Measurements from ENCODE around the gene CLMN.

DNA sequence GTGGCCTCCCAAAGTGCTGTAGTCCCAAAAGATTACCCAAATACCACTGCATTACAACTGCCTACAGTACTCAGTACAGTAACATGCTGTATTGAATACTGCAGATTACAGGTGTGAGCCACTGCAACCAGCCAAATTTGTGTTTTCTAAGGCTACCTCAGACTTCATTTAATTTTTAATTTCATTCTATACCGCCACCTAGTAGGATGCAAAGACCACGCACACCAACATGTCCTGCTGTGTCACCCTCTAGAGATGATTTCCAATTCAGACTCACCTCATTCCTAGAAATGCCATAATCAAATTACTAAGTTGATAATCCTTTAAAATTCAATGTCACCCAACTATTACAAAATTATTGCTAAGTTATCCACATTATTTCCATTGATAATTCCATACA lies 177.5 kb downstream of the CLMN start:
- TF ChIP-seq ZBTB43 (CRISPR knock-in tag; conservative IDR thresholded peaks at IDR 0.05) = no peak
- TF ChIP-seq PHF8 (CRISPR knock-in tag; IDR thresholded peaks at IDR 0.05) = no peak
- TF ChIP-seq HINFP (CRISPR knock-in tag; IDR thresholded peaks at IDR 0.05; ENCODE audit: low read depth) = no peak
- no peak for TF ChIP-seq BCL6 (CRISPR knock-in tag; IDR thresholded peaks at IDR 0.05)
- TF ChIP-seq CBX2 (IDR thresholded peaks at IDR 0.05; ENCODE audit: low read depth, low read length) = no peak
- no peak for TF ChIP-seq CBX2 (CRISPR knock-in tag; IDR thresholded peaks at IDR 0.05; ENCODE audit: low read depth)
- no peak for TF ChIP-seq ZNF513 (CRISPR knock-in tag; conservative IDR thresholded peaks at IDR 0.05)

Measured in HepG2 (cell line).